Measurements from ENCODE around the gene CHRDL2.

The CHRDL2 gene

GRCh38 chr11:74676596-74676995 is 54.6 kb downstream of the CHRDL2 start:
- H3K9me2 ChIP-seq (ENCODE audit: low read depth, low read length): no peaks in the 10 kb centered on the region
- no peak overlapping the region for H3K4me2 ChIP-seq (ENCODE audit: low read length)
- no peak overlapping the region for H3K9ac ChIP-seq (ENCODE audit: low read length)
- no peaks in the 10 kb centered on the region for H3K4me1 ChIP-seq (ENCODE audit: insufficient read depth, low read length, severe bottlenecking)
- H4K20me1 ChIP-seq (ENCODE audit: insufficient read depth, low read length): no peaks in the 10 kb centered on the region
- no peak overlapping the region for H3K4me3 ChIP-seq (ENCODE audit: low read depth, low read length, poor library complexity, severe bottlenecking)
- H3K79me2 ChIP-seq (ENCODE audit: insufficient read depth, low read length): no peaks in the 10 kb centered on the region
- H2AFZ ChIP-seq (ENCODE audit: low read length): no peak overlapping the region
- no peaks in the 10 kb centered on the region for H3K36me3 ChIP-seq (ENCODE audit: insufficient read depth, low read length)
- TF ChIP-seq, protein P1, sequence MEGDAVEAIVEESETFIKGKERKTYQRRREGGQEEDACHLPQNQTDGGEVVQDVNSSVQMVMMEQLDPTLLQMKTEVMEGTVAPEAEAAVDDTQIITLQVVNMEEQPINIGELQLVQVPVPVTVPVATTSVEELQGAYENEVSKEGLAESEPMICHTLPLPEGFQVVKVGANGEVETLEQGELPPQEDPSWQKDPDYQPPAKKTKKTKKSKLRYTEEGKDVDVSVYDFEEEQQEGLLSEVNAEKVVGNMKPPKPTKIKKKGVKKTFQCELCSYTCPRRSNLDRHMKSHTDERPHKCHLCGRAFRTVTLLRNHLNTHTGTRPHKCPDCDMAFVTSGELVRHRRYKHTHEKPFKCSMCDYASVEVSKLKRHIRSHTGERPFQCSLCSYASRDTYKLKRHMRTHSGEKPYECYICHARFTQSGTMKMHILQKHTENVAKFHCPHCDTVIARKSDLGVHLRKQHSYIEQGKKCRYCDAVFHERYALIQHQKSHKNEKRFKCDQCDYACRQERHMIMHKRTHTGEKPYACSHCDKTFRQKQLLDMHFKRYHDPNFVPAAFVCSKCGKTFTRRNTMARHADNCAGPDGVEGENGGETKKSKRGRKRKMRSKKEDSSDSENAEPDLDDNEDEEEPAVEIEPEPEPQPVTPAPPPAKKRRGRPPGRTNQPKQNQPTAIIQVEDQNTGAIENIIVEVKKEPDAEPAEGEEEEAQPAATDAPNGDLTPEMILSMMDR (IDR thresholded peaks at IDR 0.05; ENCODE audit: low read length): no peak
- no peak for TF ChIP-seq EZH2 (IDR thresholded peaks at IDR 0.05; ENCODE audit: borderline replicate concordance, low read length)
- no peaks in the 10 kb centered on the region for H3K9me3 ChIP-seq (ENCODE audit: low read length)
- no peak overlapping the region for H3K27ac ChIP-seq (ENCODE audit: low read depth, low read length, poor library complexity, severe bottlenecking)
- no peaks in the 10 kb centered on the region for H3F3A ChIP-seq (ENCODE audit: insufficient read depth, low read length)
- peaks cover 11% of the 10 kb centered on the region; the same call in 1 of the 2 replicates for H3K27me3 ChIP-seq (ENCODE audit: insufficient read depth, low read length)

DNA sequence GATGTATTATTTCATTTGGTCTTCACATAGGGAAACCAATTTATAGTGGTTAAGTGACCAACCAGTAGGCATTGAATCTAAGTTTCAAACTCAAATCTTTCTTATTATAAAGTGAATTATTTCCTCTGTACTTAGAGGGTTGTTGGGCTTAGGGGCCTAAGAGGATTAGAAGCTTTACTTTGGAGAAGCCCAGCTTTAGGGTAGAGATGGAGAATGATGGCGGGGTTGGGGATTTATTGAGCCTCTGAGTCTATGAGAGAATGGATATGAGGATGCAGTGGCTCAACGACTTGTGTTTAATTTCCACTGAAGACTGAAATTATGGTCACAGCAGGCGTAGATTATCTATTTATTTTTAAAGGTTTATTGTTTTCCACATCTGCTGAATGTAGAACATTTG is 55.5 kb downstream of the CHRDL2 start:
- Histone ChIP-seq H3K4me3 (ENCODE audit: low read depth, low read length, poor library complexity, severe bottlenecking) (no peak overlapping the region), H2AFZ (ENCODE audit: low read length) (no peak overlapping the region), H3K36me3 (ENCODE audit: insufficient read depth, low read length) (no peaks in the 10 kb centered on the region), H4K20me1 (ENCODE audit: insufficient read depth, low read length) (no peaks in the 10 kb centered on the region), H3K9me3 (ENCODE audit: low read length) (no peaks in the 10 kb centered on the region), H3K27me3 (ENCODE audit: insufficient read depth, low read length) (peaks cover 10% of the 10 kb centered on the region; the same call in 1 of the 2 replicates), H3K4me1 (ENCODE audit: insufficient read depth, low read length, severe bottlenecking) (no peaks in the 10 kb centered on the region), H3F3A (ENCODE audit: insufficient read depth, low read length) (no peaks in the 10 kb centered on the region), H3K9me2 (ENCODE audit: low read depth, low read length) (no peaks in the 10 kb centered on the region), H3K27ac (ENCODE audit: low read depth, low read length, poor library complexity, severe bottlenecking) (no peak overlapping the region), H3K79me2 (ENCODE audit: insufficient read depth, low read length) (no peaks in the 10 kb centered on the region), H3K4me2 (ENCODE audit: low read length) (no peak overlapping the region), H3K9ac (ENCODE audit: low read length) (no peak overlapping the region)
- no peak for TF ChIP-seq EZH2 (IDR thresholded peaks at IDR 0.05; ENCODE audit: borderline replicate concordance, low read length)
- TF ChIP-seq, protein P1 (IDR thresholded peaks at IDR 0.05; ENCODE audit: low read length): no peak

DNA sequence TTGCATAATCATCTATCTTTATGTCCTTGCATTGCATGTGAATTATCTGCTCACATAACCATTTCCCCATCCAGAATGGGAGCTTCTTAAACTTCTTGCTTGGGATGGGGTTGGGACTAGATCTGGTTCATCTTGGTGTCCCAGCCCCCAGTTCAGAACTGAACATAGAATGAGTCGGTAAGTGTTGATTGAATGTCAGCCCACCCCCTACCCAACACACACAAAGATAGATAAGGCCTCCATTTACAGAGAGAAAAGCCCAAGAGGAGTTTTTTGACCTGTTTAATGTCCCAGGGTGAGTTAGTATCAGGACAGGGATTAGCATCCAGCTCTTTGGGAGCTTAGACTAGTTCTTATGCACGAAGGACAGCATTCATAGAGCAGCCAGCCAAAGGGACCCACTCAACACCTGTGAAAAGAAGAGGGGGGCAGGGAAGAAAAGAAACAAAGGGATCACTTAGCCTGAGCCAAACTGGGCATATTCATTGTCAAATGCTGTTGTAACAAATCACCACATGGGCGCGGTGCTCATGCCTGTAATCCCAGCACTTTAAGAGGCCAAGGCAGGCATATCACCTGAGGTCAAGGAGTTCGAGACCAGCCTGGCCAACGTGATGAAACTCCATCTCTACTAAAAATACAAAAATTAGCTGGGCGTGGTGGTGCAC is 57.4 kb downstream of the CHRDL2 start:
- H3K9me2 ChIP-seq (ENCODE audit: low read depth, low read length): no peaks in the 10 kb centered on the region
- TF ChIP-seq, protein P1 (IDR thresholded peaks at IDR 0.05; ENCODE audit: low read length): no peak
- TF ChIP-seq EZH2 (IDR thresholded peaks at IDR 0.05; ENCODE audit: borderline replicate concordance, low read length): no peak
- no peak overlapping the region for H2AFZ ChIP-seq (ENCODE audit: low read length)
- H3K27ac ChIP-seq (ENCODE audit: low read depth, low read length, poor library complexity, severe bottlenecking): no peak overlapping the region
- H3K9me3 ChIP-seq (ENCODE audit: low read length): no peaks in the 10 kb centered on the region
- no peak overlapping the region for H3K9ac ChIP-seq (ENCODE audit: low read length)
- H3K27me3 ChIP-seq (ENCODE audit: insufficient read depth, low read length): no peaks in the 10 kb centered on the region
- no peak overlapping the region for H3K4me3 ChIP-seq (ENCODE audit: low read depth, low read length, poor library complexity, severe bottlenecking)
- no peak overlapping the region for H3K4me2 ChIP-seq (ENCODE audit: low read length)
- H3K79me2 ChIP-seq (ENCODE audit: insufficient read depth, low read length): no peaks in the 10 kb centered on the region
- H3K36me3 ChIP-seq (ENCODE audit: insufficient read depth, low read length): no peaks in the 10 kb centered on the region
- no peaks in the 10 kb centered on the region for H3K4me1 ChIP-seq (ENCODE audit: insufficient read depth, low read length, severe bottlenecking)
- H3F3A ChIP-seq (ENCODE audit: insufficient read depth, low read length): no peaks in the 10 kb centered on the region
- no peaks in the 10 kb centered on the region for H4K20me1 ChIP-seq (ENCODE audit: insufficient read depth, low read length)

Measured in OCI-LY1 (cell line).